Thyroid gland (tissue), 4 donors: ENCODE results near the gene SLC11A2. TPM values are rescaled to one million over a fixed set of nuclear protein-coding genes. Genes with fewer than 3 reads are reported as not detected.

ENCODE experiments used
- DNase-seq, 2 donors: peaks; one replicate each; pipeline ENCODE4 v3.0.0-alpha.2; 2019
- H3K27ac ChIP-seq, 3 donors: fragments of 200-600 bp; sonication (generic); 1 replicate in 2 of 3; 2 replicates in 1 of 3; pipeline ENCODE4 v1.5.1; 2016 to 2019; ENCODE audit warnings: mild to moderate bottlenecking in 1 of 3, moderate library complexity in 1 of 3
- H3K27me3 ChIP-seq: fragments of 200-600 bp; sonication (generic); one replicate; pipeline ENCODE4 v1.5.1; 2019
- H3K36me3 ChIP-seq, 2 donors: fragments of 200-600 bp; sonication (generic); one replicate each; pipeline ENCODE4 v1.5.1; 2016 to 2019
- H3K4me1 ChIP-seq, 2 donors: fragments of 200-600 bp; sonication (generic); one replicate each; pipeline ENCODE4 v1.5.1; 2017 to 2019
- H3K4me3 ChIP-seq, 3 donors: fragments of 200-600 bp; sonication (generic); replicated peaks in 1 of 3; 1 replicate in 2 of 3; 2 replicates in 1 of 3; pipeline ENCODE4 v1.5.1; 2016; ENCODE audit warnings: mild to moderate bottlenecking in 1 of 3
- H3K9me3 ChIP-seq: fragments of 200-600 bp; sonication (generic); one replicate; pipeline ENCODE4 v1.5.1; 2017
- CTCF ChIP-seq, 6 experiments: fragments of 200-600 bp in 3 of 6; fragments of 450-650 bp in 3 of 6; sonication (generic) in 3 of 6; IDR thresholded peaks; one replicate each; pipeline ENCODE4 v1.5.1; 2016 to 2019; ENCODE audit warnings: antibody characterized with exemption in 6 of 6, mild to moderate bottlenecking in 2 of 6, inconsistent platforms in 1 of 6, moderate library complexity in 1 of 6
- POLR2A ChIP-seq, 2 donors: fragments of 450-650 bp; IDR thresholded peaks; one replicate each; pipeline ENCODE4 v1.6.1; 2017; ENCODE audit warnings: antibody characterized with exemption in 2 of 2, mild to moderate bottlenecking in 2 of 2, moderate library complexity in 1 of 2
- WGBS, 2 donors: methylation state at CpG; one replicate each; pipeline ENCODE4 v1.1.5; 2017; 5-methylcytosine and 5-hydroxymethylcytosine counted together
- intact Hi-C: fragments of 100-400 bp; cut with DNase I; formaldehyde crosslinking; loops from one replicate; pipeline ENCODE4 v1.15.1; 2023
- total RNA-seq, 4 donors: library from RNA; depleted of rRNA; stranded (reverse); fragments of >200 nt; gene quantifications; one replicate each; pipeline ENCODE4 v1.2.3, GENCODE V29; 2016

SLC11A2 gene
- total RNA-seq = 100 to 1,000 TPM; 100 to 163 (median 140) TPM

DNA sequence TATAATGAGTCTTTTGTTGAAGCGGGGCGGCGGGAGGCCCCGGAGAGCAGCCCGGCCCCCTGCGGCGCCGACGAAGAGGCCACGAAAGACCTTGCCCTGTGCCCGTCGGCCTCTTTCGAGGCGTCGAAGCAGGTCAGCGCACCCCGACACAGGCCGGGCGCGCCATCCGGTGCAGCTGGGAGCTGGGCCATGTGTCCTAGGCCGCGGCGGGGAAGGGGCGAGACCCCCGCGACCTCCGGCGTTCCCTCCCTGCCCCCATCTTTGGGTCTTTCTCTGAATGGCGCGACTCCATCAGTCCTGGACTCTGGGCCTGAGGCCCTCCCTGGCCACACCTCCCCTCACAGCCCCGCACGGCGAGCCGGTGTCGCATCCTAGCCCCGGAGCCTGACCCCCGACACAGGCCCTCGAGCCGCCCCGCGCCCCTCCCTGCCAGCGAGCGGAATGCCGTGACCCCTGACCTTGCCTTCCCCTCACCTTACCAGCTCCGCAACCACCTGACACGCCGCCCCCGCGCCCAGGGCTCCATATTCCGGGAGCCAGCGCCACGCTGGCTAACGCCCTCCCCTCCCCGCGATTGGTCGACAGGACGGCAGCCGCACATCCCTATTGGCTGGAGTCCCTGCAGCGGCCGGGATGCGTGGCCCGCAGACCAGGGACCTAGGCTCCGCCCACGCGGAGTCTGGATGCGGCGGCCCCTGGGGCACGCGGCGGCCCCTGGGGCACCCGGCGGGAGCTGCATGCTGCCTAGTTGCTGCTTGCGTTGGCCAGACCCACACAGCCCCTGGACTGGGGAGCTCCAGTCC is at the start of gene SLC11A2:
TSS of gene SLC11A2 (minus strand) at position 549 of the 803 bp plus-strand sequence. CDS start 15,656 bp downstream, outside the sequence.
- WGBS, 2 donors = 0 to 2% methylated on average over 27 to 44 of the region's 74 CpGs
- peak; percentile 98 for DNase-seq
- H3K27me3 ChIP-seq = no peaks in the 10 kb centered on the region
- no peaks in the 10 kb centered on the region for H3K36me3 ChIP-seq
- peak in 4 of 6 experiments; percentile 6 to 36 (median 25) for TF ChIP-seq CTCF (IDR thresholded peaks at IDR 0.05)
- peak; percentile 80 to 98 for TF ChIP-seq POLR2A (IDR thresholded peaks at IDR 0.05)
- H3K9me3 ChIP-seq = no peaks in the 10 kb centered on the region
- peak within 1 kb of the TSS; percentile 28 to 82 (median 33) for H3K4me3 ChIP-seq
- H3K4me1 ChIP-seq = peaks cover 14 to 45% of the 10 kb centered on the region in 2 donors
- H3K27ac ChIP-seq = peak within 1 kb of the TSS; percentile 92 to 99 (median 97)
- intact Hi-C loops = loop anchor here (5.0 kb wide), 1 partner anchor 104 kb away; no protein-coding TSS in a partner anchor

- Histone ChIP-seq H3K27me3 (no peaks in the 10 kb centered on the region), H3K27ac (no peak overlapping the region), H3K4me3 (no peak overlapping the region), H3K36me3 (peaks cover 20 to 25% of the 10 kb centered on the region in 2 donors), H3K9me3 (no peaks in the 10 kb centered on the region), H3K4me1 (peaks cover 6 to 8% of the 10 kb centered on the region in 2 donors)
- no peak for DNase-seq
- TF ChIP-seq CTCF (IDR thresholded peaks at IDR 0.05) = no peak
- TF ChIP-seq POLR2A (IDR thresholded peaks at IDR 0.05) = no peak
- WGBS, 2 donors = 93 to 99% methylated on average over 5 of the region's 5 CpGs
- intact Hi-C loops = no loop called here
Measured at GRCh38 chr12:51075390-51075789, 49.2 kb upstream of the SLC11A2 start.

DNA sequence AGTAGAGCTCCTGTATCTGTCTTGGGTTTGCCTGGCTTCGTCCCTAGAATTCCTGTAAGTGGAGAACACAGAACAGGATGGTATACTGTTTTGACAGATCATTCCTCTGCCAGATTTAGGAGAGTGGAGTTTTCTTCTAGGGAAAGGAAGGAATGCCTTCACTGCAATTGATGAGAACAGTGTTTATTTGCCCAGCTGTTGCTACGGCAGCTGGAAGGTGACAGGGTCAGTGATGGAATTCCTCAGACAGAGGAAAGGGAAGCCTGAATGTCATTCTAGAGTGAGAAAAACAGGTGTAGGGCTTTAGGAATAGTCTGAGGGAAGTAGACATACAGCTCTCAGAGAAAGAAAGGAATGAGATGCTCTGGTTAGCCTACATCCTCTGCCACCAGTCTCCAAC is 45.5 kb upstream of the SLC11A2 start:
- TF ChIP-seq CTCF (IDR thresholded peaks at IDR 0.05) (no peak), POLR2A (IDR thresholded peaks at IDR 0.05) (no peak)
- Histone ChIP-seq H3K4me1 (no peaks in the 10 kb centered on the region), H3K27me3 (no peaks in the 10 kb centered on the region), H3K9me3 (no peaks in the 10 kb centered on the region), H3K36me3 (peaks cover 30 to 50% of the 10 kb centered on the region in 2 donors), H3K4me3 (no peak overlapping the region), H3K27ac (no peak overlapping the region)
- 85 to 90% methylated on average over 2 of the region's 2 CpGs for WGBS, 2 donors
- no peak for DNase-seq
- intact Hi-C loops = no loop called here

GRCh38 chr12:51070004-51070403 is 43.8 kb upstream of the SLC11A2 start:
- H3K27ac ChIP-seq = no peak overlapping the region
- intact Hi-C loops = no loop called here
- no peak for TF ChIP-seq POLR2A (IDR thresholded peaks at IDR 0.05)
- no peak for TF ChIP-seq CTCF (IDR thresholded peaks at IDR 0.05)
- no peak overlapping the region for H3K4me3 ChIP-seq
- H3K36me3 ChIP-seq = peaks cover 44 to 58% of the 10 kb centered on the region in 2 donors
- no peaks in the 10 kb centered on the region for H3K4me1 ChIP-seq
- no peaks in the 10 kb centered on the region for H3K9me3 ChIP-seq
- H3K27me3 ChIP-seq = no peaks in the 10 kb centered on the region
- DNase-seq = no peak
- WGBS, 2 donors = 92 to 93% methylated on average over 3 of the region's 3 CpGs

- no peaks in the 10 kb centered on the region for H3K27me3 ChIP-seq
- intact Hi-C loops = no loop called here
- TF ChIP-seq CTCF (IDR thresholded peaks at IDR 0.05) (no peak), POLR2A (IDR thresholded peaks at IDR 0.05) (no peak)
- 82 to 85% methylated on average over 7 of the region's 7 CpGs for WGBS, 2 donors
- H3K4me1 ChIP-seq = no peaks in the 10 kb centered on the region
- DNase-seq = no peak
- no peaks in the 10 kb centered on the region for H3K9me3 ChIP-seq
- H3K27ac ChIP-seq = no peak overlapping the region
- H3K4me3 ChIP-seq = no peak overlapping the region
- peaks cover 54 to 69% of the 10 kb centered on the region in 2 donors for H3K36me3 ChIP-seq
Measured at GRCh38 chr12:51067771-51068170, 41.6 kb upstream of the SLC11A2 start.
